Stimulated activated CD4-positive, alpha-beta T cell treated with anti-CD3 and anti-CD28 coated beads, Interleukin-2, amount 100 ng/mL, for 4 hours (primary cell): ENCODE measurements around the gene METRNL.
"Not testable (repeated sequence)": the region's sequence is repeated elsewhere in the genome, so short reads cannot be mapped to it uniquely, and the experiment has no call there.

Source experiments
- DNase-seq: peaks from one replicate; pipeline ENCODE4 v3.0.0-alpha.2; 2020; ENCODE audit warnings: low read depth

Gene METRNL

DNA sequence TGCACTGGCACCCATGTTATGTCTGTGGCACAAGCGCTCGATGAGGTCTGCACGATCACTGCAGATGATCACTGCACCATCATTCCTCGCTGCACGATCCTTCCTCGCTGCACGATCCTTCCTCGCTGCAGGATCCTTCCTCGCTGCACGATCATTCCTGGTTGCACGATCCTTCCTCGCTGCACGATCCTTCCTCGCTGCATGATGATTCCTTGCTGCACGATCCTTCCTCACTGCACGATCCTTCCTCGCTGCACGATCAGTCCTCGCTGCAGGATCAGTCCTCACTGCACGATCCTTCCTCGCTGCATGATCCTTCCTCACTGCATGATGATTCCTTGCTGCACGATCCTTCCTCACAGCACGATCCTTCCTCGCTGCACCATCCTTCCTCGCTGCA is 29.3 kb downstream of the METRNL start:
- DNase-seq = no peak

DNA sequence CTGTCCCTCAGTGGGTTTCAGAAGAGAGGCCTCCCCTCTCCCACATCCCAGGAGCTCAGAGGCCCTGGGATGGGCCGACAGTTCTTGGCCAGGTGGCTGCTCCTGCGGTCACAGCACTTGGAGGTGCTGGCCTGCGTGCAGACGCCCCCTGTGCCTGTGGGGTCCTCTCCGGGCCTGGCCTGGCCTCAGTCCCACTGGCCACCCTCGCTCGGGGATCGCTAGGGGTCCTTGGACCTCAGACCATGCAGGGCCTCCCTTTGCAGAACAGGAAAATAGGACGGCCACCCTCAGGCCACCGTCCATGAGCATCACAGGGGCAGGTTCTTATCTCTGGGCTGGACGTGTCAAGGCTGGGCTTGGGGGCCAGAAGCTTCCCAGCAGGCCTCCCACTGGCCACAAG is 30.0 kb downstream of the METRNL start:
- DNase-seq = no peak

DNA sequence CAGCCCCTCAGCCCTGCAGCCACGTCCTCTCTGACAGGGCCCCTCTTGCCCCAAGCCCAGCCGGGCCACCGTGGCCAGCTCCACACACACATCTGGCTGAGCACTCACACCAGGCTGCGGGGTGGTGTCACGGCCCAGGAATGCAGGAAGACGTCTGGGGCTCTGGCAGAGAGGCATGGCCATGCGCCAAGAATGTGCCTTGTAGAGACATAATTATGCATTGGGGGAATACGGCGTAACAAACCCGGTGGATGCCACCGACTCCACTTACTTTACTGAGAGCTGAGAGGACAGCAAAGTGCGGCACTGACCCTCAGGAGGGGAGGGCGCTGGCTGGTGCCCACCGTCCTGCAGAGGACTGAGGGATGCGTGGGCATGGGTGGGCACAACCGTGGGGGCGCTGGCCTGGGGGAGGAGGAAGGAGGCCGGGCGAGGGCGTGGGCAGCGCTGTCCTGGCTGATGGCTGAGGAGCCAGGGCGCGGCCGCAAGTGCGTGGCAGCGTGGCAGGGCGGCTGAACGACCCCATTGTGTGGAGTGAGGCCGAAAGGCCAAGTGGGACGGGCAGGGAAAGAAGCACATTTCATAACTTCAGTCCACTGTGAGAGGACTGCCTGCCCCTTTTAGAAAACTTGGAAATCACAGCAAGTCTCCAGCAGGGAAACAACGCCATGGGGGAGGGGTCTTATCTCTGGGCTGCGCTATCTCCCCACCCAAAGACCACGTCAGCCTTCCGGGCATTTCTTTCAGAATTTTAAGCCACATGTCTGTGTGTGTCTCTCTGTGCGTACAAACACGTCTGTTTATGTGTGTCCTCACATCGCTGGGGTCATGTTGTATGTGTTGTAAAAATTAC is 30.6 kb downstream of the METRNL start:
- DNase-seq = no peak

DNA sequence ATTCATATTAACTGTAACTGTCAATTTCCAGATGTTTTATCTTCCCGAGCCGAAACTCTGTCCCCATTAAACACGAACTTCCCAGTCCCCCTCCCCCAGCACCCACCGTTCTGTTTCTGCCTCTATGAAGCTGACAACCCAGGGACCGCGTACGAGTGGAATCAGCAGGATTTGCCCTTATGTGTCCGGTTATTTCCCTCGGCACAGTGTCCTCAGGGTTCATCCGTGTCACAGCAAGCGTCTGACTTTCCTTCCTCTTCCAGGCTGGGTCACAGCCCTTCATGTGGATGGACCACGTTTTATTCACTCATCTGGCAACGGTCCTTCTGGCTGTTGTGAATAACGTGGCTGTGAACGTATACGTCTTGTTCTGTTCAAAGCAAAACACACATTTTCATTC is 31.3 kb downstream of the METRNL start:
- DNase-seq = no peak

DNA sequence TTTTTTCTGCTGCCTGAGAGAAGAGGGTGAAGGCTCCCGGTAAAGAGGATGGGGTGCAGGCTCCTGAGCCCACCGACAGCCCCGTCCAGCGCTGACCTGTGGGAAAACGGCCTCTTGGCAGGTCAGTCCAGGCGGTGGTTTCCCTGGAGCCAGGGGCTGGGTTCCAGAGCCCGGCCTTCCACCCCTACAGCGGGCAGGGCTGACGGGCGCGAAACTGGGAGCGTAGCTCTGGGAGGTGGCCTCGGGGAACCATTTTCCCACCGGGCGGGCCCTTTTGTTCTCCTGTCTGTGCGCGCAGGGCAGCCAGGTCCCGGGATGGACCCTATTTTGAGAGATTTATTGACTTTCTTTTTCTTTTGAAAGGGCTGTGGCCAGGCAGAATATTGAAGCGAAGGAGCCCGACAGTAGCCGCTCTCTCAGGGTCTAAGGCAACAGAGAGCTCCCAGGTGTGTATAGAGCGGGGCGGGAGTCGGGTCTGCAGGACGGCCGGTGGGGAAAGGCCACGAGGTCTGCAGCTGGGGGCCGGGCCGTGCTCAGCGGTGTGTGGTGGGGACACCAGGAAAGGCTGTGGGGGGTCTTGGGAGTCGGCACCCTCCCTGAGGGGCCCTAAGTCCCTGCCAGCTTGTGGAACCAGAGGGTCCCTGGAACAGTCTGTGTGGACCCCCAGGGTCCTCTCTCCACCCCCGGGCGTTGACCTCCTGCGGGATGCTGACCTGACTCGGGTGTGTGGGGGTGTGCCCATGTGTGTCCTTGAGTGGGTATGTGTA is 32.3 kb downstream of the METRNL start:
- no peak for DNase-seq

DNA sequence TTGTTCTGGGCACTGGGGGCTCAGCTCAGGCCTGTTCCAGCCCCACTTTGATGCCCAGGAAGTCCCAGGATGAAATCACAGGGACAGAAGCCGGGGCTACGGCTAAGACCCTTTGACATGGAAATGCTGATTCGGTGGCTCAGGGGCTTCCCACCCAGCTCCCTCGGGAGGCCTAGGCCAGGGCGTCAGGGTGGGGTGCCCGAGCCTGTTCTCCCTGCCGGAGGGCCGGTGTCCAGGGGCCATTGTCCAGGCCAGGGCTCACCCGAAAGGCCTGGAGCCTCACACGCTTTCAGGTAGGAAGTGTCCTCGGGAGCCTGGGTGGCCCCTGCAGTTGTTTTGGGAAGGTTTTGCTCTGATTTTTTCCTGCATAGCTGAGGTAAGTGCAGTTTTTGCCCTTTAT is 34.0 kb downstream of the METRNL start:
- DNase-seq = no peak

DNA sequence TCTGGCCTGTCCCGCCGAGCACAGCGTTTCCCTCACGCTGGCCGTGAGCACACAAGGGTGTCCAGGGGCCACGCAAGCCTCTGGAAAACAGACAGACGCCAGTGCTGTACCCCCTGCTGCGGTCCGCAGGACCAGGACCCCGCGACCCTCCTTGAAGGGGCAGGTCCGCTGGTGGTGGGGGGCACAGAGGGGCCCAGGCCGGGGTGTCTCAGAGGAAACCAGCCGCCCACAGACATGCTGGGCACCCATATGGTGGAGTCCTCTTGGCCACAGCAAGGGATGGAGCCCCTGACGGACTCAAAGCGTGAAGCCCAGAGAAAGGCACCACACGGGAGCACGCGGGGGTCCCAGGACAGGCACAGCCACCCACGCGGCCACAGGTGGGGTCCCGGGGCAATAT is 34.4 kb downstream of the METRNL start:
- no peak for DNase-seq

DNA sequence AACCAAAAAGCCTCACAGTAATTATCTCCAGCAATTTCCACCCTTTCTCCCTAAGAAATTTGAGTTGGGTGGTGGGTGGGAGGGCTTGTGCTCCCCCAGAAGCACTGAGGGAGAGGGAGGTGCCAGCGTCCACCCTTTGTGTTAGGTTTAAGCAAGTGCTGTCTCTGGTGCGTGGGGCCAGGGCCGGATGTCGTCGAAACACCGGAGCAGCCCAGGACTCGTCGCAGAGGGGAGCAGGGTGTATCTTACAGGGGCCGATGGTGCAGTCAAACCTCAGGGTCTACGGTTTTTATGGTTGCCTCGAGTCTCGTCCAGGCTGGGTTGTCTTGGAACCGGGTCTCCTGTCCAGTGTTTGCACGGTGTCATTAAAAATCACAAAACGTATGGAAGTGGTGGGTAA is 35.3 kb downstream of the METRNL start:
- DNase-seq = no peak

DNA sequence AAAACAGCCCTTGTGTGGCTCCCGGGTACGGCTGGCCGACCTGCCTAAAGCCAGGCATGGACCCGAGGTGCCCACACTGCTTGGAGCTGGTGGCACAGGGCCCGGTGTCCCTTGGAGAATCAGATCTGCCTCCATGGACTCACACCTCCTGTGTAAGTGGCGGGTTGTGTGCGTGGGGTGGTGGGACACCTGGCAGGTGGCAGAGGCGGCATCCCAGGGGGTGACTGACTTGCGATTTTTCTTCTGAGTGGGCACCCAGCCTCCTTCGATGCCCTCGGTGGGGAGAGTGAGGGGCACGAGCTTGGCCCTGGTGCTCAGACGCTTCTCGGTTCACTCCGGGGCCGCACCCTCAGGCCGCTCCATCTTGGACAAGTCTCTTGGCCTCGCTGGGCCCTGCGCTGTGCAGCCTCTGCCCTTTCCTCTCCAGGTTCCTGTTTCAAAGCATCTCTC is 35.8 kb downstream of the METRNL start:
- DNase-seq = no peak

DNA sequence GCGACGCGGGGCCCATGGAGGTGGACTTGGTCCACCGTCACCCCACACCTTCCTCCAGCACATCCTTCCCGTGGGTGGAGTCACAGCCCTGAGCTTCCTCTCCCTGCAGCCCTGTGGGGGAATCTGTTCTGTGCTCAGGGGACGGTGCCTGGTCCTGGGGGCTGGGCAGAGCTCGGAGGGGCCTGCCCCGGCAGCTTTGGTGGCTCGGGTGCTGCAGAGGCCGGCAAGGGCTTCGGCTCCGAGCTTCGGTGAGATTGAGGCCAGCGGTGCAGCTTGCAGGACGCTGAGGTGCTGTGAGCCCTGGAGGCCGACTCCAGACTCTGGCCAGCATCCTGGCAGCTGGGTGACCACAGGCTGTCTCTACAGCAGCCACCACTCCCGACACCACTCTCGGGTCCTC is 36.4 kb downstream of the METRNL start:
- no peak for DNase-seq

DNA sequence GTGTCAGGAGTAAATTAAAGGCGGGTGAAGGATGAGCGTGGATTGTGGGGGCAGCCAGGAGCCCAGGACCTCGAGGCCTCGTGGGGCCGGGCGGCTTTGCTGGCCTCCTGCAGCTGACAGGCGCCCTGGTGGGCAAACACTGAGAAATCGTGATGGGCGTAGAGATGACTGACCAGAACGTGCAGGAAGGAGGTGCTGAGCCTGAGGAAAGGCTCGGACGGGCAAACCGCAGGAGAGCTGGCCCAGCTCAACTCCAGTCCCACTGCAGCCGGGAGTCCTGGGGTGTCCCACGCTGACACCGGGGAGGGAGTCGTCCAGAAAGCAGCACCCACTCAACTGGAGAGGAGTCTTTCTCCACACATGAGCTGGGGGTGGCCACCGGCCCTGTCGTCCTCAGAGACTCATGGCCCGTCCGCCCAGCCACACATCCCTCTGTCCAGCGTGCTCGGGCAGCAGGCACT is 36.9 kb downstream of the METRNL start:
- DNase-seq = no peak

DNA sequence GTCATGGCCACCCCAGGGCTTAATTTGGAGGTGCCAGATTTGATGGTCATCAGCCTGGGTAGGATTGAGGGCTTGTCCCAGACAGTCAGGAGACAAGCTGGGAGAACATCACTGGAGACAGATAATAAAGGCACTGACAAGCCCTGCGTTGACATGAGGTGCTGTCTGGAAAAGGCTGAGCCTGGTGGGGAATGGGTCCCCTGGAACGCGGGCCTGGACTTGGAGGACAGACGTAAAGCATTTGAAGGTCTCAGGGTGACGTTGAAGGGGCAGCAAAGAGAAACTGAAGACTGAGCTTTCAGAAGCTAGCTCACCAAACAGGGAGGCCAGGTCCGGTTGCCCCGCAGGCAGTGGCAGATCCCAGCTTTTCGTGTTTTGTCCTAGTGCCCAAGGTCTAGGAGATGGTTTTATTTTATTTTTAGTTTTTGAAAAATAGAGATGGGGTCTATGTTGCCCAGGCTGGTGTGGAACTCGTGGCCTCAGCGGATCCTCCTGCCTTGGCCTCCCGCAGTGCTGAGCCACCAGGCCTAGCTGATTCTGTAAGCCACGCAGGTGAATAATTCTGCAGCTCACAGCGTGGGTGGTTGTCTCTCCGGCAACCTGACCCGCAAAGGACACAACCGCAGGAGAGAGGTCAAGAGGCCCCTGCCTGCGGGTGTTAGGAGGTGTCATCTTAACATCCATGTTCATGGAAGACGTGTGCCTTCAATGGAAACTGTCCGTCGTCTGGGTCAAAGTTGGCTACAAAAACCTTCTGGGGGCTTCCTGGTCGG is 37.6 kb downstream of the METRNL start:
- DNase-seq = no peak

DNA sequence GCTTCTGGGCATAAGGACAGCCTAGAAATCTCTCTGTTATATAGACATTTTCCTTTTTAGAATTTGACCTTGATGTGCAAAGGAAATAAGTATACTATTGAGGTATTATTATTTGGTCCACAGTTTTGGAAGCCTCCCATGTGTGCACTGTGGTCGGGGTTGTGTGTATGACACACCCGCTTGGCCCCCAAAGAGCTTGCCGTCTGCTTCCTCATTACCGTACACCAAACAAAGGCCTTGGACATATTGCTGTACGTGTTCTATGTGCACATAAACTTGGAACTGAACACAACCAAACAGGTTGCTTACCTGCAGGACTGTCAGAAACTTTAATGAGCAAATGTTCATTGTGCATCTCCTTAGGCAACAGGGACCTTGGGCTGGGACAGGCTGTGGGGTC is 38.2 kb downstream of the METRNL start:
- DNase-seq = no peak

DNA sequence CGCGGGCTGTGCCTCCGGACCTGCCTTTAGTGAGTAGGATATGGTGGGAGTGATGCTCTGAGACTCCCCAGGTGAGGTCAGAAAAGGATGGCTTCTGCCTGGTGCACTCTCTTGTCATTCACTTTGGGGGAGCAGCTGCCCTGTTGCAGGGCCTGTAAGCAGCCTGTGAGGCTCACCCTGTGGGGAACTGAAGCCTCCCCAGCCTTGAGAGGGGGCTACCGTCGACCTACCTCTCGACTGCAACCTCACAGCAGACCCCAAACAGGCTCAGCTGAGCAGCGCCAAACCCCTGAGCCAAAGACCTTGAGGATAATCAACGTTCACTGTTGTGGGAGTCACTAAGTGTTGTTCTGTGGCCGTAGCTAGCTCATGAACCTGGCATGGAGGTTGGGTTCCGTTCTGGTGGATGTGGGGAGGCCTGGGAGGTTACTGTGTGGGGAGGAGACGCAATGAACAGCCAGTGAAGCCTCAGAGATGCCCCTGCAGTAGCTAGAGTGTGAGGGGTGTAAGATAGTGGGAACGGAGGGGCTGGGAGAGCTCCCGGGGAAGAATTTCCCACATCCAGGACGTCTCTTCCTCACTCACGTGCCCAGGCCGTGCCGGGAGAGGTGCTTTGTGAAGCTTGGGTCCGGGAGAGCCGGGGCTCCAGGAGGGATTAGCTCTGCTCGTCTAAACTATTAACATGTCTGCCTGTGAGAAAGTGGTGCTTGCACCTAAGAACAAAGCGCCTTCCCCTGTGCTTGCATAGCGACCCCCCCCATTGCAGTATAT is 38.8 kb downstream of the METRNL start:
- no peak for DNase-seq

DNA sequence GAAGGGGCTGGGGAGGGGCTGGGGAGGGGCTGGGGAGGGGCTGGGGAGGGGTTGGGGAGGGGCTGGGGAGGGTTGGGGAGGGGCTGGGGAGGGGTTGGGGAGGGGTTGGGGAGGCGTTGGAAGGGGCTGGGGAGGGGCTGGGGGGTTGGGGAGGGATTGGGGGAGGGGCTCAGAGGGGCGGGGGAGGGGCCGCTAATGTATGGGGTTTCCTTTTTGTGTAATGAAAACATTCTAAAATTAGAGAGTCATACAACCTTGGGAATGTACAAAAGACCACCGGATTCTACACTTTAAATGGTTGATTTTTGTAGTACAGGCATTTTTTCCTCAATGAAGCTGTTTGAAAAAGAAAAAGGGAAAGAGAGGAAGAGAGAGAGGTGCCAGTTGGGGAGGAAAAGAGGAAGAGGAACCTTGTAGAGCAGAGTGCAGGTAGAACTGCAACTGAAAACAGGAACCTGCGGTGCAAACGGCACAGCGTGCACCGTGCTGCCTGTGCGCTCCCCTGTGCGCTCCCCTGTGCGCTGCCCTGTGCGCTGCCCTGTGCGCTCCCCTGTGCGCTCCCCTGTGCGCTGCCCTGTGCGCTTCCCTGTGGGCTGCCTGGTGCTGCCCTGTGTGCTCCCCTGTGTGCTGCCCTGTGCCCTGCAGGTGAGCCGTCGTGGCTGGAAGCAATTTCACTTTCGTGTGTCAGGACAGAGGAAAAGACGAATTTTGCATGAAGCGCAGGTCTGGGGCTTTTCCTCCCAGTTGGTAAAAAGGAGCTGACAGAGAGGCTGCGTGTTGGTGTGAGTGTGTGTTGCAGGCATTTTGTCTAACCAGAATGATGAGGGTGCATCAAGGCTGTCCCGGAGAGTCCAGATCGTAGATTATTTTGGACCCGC is 40.8 kb downstream of the METRNL start:
- no peak for DNase-seq

DNA sequence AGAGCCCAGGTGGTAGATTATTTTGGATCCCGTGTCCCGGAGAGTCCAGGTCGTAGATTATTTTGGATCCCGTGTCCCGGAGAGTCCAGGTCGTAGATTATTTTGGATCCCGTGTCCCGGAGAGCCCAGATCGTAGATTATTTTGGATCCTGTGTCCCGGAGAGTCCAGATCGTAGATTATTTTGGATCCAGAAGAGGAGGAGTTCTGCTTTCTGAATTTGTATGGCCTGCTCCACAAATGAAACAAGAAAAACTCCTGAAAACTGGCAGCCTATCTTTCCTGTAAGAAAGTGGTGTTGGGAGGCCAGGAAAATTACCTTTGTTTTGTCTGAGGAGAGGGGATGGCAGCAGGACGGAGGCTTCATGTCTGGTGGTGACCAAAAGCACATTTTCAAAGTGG is 42.1 kb downstream of the METRNL start:
- DNase-seq = not testable (repeated sequence)

DNA sequence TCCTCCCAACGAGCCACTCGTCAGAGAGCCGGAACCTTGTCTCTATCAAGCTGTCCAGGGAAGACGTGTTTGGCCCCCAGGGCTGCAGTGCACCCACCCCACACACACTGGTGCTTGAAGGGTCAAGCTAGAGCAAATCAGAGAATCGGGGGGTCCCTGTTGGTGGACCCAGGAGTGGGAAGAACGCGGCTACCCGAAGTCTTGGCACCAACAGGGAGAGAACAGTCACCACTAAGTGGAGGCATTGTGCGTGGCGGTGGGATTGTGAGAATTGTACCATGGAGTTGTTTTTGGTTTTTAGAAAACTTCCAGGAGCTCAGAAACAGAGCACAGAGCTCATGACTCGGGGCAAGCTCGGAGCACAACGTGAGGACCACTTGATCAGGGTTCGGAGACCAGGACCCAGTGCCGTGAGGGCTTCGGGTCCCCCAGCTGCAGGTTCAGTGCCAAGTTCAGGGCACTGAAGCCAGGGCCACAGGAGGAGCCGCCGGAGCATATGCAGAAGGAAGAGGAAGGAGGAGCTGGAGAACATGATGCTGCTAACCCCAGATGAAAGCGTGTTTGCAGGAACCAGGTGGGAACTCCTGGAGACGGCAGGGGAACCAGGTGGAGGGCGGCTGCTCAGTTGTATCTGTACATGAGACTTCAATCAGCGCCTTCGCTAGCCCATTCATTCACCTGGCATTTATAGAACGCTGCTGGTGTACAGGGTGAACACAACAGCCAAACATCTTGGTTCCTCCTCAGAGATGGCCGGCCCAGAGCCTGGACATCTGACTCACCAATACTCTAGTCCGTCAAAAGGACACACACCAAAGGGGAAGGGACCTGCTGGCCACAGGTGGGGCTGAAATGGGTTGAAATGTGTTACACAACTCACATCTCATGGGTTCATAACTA is 42.8 kb downstream of the METRNL start:
- no peak for DNase-seq

DNA sequence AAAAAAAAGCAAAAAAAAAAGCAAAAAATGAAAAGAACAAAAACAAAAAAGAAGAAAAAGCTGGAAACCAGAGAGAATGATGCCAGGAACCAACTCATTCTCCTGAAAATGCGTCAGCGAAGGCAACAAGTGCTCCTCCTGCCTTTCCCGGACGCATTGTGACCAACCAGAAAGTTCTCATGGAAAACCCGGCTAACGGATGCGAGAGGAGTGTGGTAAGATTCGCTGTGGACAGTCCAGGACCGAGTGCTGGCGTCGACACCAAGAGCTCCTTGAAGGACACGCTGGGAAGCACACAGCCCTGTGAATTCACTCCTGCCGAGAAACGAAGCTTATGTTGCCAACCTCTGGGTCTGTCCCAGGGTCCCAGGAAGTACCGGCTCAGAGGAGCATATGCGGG is 43.4 kb downstream of the METRNL start:
- no peak for DNase-seq

DNA sequence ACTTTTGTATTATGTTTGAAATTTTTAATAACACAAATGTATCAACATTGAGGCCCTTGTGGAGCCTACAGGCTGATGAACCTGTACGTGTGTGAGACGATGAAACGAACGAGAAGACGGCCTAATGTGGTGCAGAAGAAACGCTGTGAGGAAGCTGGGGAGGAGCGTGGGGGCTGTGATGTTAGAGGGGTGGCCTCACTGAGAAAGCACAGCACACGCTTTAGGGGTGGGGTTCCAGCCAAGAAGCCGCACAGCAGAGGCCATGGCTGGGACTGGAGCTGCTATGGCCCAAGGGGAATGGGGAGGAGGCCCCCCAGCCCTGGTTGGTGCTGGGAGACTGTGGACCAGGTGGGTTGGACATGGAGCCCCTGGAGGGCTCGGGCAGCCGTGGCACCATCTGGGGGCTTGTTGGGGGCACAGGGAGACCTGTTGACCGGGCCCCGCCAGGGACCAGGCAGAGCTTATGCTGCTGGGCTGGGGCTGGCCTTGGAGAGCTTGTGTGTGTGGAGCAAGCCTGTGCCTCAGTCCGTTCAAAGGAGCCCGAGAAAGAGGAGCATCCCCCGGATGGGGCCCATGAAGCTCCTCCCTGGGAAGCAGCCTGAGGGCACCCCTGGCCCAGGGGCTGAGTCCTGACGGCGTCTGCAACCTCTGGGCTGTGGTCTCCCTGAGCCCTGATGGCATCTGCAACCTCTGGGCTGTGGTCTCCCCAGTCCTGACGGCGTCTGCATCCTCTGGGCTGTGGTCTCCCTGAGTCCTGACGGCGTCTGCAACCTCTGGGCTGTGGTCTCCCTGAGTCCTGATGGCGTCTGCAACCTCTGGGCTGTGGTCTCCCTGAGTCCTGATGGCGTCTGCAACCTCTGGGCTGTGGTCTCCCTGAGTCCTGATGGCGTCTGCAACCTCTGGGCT is 44.7 kb downstream of the METRNL start:
- no peak for DNase-seq
